Neural crest cell (in vitro differentiated cells): ENCODE data around the gene SORT1. TPM values are rescaled to one million over a fixed set of nuclear protein-coding genes. Genes with fewer than 3 reads are reported as not detected.

Experiments
- DNase-seq: peaks from one replicate; pipeline ENCODE4 v3.0.0; 2021; ENCODE audit warnings: low read depth, mixed read lengths, low spot score
- H3K27ac Mint-ChIP-seq: one replicate; pipeline ENCODE4 v1.8.0; 2021; ENCODE audit warnings: mild to moderate bottlenecking, mixed read lengths; ENCODE audit not compliant: unreplicated experiment
- H3K27me3 Mint-ChIP-seq: 2 replicates; pipeline ENCODE4 v1.8.0; 2021; ENCODE audit warnings: low read depth, mild to moderate bottlenecking, mixed read lengths
- H3K36me3 Mint-ChIP-seq: 2 replicates; pipeline ENCODE4 v1.8.0; 2021; ENCODE audit warnings: low read depth, mild to moderate bottlenecking, mixed read lengths
- H3K4me1 Mint-ChIP-seq: 2 replicates; pipeline ENCODE4 v1.8.0; 2021; ENCODE audit warnings: mixed read lengths
- H3K4me3 Mint-ChIP-seq: one replicate; pipeline ENCODE4 v1.8.0; 2021; ENCODE audit warnings: mild to moderate bottlenecking, mixed read lengths
- H3K9me3 Mint-ChIP-seq: 2 replicates; pipeline ENCODE4 v1.8.0; 2021; ENCODE audit warnings: mixed read lengths
- CTCF ChIP-seq: fragments of 200-600 bp; sonication (generic); conservative IDR thresholded peaks from 2 replicates; pipeline ENCODE4 v1.5.0; 2021; ENCODE audit warnings: antibody characterized with exemption, mild to moderate bottlenecking
- total RNA-seq: library from RNA; stranded (reverse); gene quantifications from 2 replicates; pipeline ENCODE4 v1.2.1, GENCODE V29; 2021

SORT1 gene
- total RNA-seq, 1 donor from 2014 or later: 60.8 TPM

GRCh38 chr1:109300650-109301151 is 97.0 kb downstream of the SORT1 start:
- Mint-ChIP-seq H3K4me1 (peaks cover 22% of the 10 kb centered on the region), H3K27me3 (no peaks in the 10 kb centered on the region), H3K4me3 (no peak overlapping the region), H3K27ac (no peak overlapping the region), H3K9me3 (no peaks in the 10 kb centered on the region), H3K36me3 (no peaks in the 10 kb centered on the region)
- no peak for TF ChIP-seq CTCF
- no peak for DNase-seq

- TF ChIP-seq CTCF: no peak
- H3K9me3 Mint-ChIP-seq: no peaks in the 10 kb centered on the region
- DNase-seq: peak; percentile 20
- H3K27me3 Mint-ChIP-seq: no peaks in the 10 kb centered on the region
- peak overlapping the region; percentile 6 for H3K27ac Mint-ChIP-seq
- H3K36me3 Mint-ChIP-seq: no peaks in the 10 kb centered on the region
- peak overlapping the region; percentile 7 for H3K4me3 Mint-ChIP-seq
- peaks cover 19% of the 10 kb centered on the region for H3K4me1 Mint-ChIP-seq
Measured at GRCh38 chr1:109299558-109300343, 98.0 kb downstream of the SORT1 start.

- Mint-ChIP-seq H3K27ac (peak overlapping the region; percentile 92), H3K36me3 (no peaks in the 10 kb centered on the region), H3K9me3 (no peaks in the 10 kb centered on the region), H3K4me3 (no peak overlapping the region), H3K4me1 (peaks cover 19% of the 10 kb centered on the region), H3K27me3 (no peaks in the 10 kb centered on the region)
- DNase-seq: no peak
- no peak for TF ChIP-seq CTCF
Measured at GRCh38 chr1:109298666-109299557, 98.8 kb downstream of the SORT1 start.

- H3K9me3 Mint-ChIP-seq: no peaks in the 10 kb centered on the region
- no peaks in the 10 kb centered on the region for H3K36me3 Mint-ChIP-seq
- H3K27ac Mint-ChIP-seq: no peak overlapping the region
- no peak overlapping the region for H3K4me3 Mint-ChIP-seq
- no peak for DNase-seq
- H3K27me3 Mint-ChIP-seq: no peaks in the 10 kb centered on the region
- H3K4me1 Mint-ChIP-seq: peaks cover 24% of the 10 kb centered on the region
- TF ChIP-seq CTCF: no peak
Measured at GRCh38 chr1:109296782-109297181, 100.9 kb downstream of the SORT1 start.

- peaks cover 27% of the 10 kb centered on the region for H3K4me1 Mint-ChIP-seq
- no peak for DNase-seq
- no peak overlapping the region for H3K27ac Mint-ChIP-seq
- H3K27me3 Mint-ChIP-seq: no peaks in the 10 kb centered on the region
- no peaks in the 10 kb centered on the region for H3K9me3 Mint-ChIP-seq
- no peak for TF ChIP-seq CTCF
- no peaks in the 10 kb centered on the region for H3K36me3 Mint-ChIP-seq
- H3K4me3 Mint-ChIP-seq: no peak overlapping the region
Measured at GRCh38 chr1:109295712-109296415, 101.9 kb downstream of the SORT1 start.
